ENCODE data around the gene CORO2A.

DNA sequence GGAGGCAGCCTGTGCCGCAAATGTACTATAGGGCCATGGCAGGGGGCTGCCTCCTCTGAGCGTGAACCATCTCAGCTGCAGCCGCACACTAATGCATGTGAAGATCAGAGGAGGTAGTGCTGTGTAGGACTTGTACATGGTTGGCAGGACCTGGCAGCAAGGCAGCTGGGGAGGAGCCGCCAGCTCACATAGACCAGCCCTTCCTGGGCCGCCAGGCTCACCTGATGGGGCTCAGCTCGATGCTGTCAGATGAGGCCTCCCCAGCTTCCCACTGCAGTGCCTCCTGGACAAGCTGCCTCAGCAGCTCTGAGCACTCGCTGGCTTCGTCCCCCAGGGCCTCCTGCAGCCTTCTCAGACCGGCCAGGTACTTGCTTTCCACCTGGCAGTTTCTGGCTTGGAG lies 18.0 kb upstream of the CORO2A start:
- TF ChIP-seq POLR2A (IDR thresholded peaks at IDR 0.05) (no peak), CTCF (IDR thresholded peaks at IDR 0.05) (no peak)
